Hepatocyte (in vitro differentiated cells): ENCODE results near the gene MTFR2. TPM values are rescaled to one million over a fixed set of nuclear protein-coding genes. Genes with fewer than 3 reads are reported as not detected.
A peak's percentile ranks its signal among the peaks of the same experiment; 100 is the strongest.

ENCODE experiments used
- DNase-seq: peaks from one replicate; pipeline ENCODE4 v3.0.0-alpha.2; 2016; ENCODE audit warnings: low spot score
- H2AFZ ChIP-seq: fragments of 200-600 bp; sonication (generic); 2 replicates; pipeline ENCODE4 v1.6.0; 2016; ENCODE audit warnings: antibody characterized with exemption, mild to moderate bottlenecking
- H3K27ac ChIP-seq: fragments of 200-600 bp; sonication (generic); 2 replicates; pipeline ENCODE4 v1.5.1; 2016; ENCODE audit warnings: mild to moderate bottlenecking
- H3K27me3 ChIP-seq: fragments of 200-600 bp; sonication (generic); 2 replicates; pipeline ENCODE4 v1.6.1; 2016
- H3K36me3 ChIP-seq: fragments of 200-600 bp; sonication (generic); replicated peaks from 2 replicates; pipeline ENCODE4 v1.5.1; 2016; ENCODE audit warnings: low read depth; ENCODE audit not compliant: insufficient read depth
- H3K4me1 ChIP-seq: fragments of 200-600 bp; sonication (generic); 2 replicates; pipeline ENCODE4 v1.5.1; 2016; ENCODE audit warnings: mild to moderate bottlenecking, moderate library complexity; ENCODE audit not compliant: insufficient read depth
- H3K4me2 ChIP-seq: fragments of 200-600 bp; sonication (generic); 2 replicates; pipeline ENCODE4 v1.6.0; 2016
- H3K4me3 ChIP-seq: fragments of 200-600 bp; sonication (generic); 2 replicates; pipeline ENCODE4 v1.5.1; 2016; ENCODE audit warnings: mild to moderate bottlenecking
- H3K79me2 ChIP-seq: fragments of 200-600 bp; sonication (generic); 2 replicates; pipeline ENCODE4 v1.6.0; 2017; ENCODE audit warnings: mild to moderate bottlenecking
- H3K9me2 ChIP-seq: fragments of 200-600 bp; sonication (generic); replicated peaks from 2 replicates; pipeline ENCODE4 v1.6.0; 2017; ENCODE audit warnings: mild to moderate bottlenecking; ENCODE audit not compliant: insufficient read depth
- H3K9me3 ChIP-seq: fragments of 200-600 bp; sonication (generic); 2 replicates; pipeline ENCODE4 v1.5.1; 2016; ENCODE audit warnings: low read depth, mild to moderate bottlenecking
- H4K20me1 ChIP-seq: fragments of 200-600 bp; sonication (generic); 2 replicates; pipeline ENCODE4 v1.6.0; 2016; ENCODE audit warnings: mild to moderate bottlenecking; ENCODE audit not compliant: insufficient read depth, poor library complexity, severe bottlenecking
- EZH2 ChIP-seq: fragments of 200-600 bp; sonication (generic); IDR thresholded peaks from 2 replicates; pipeline ENCODE4 v1.6.1; 2016; ENCODE audit warnings: antibody characterized with exemption, mild to moderate bottlenecking, borderline replicate concordance
- EZH2phosphoT487 ChIP-seq: fragments of 200-600 bp; sonication (generic); IDR thresholded peaks from one replicate; pipeline ENCODE4 v1.6.1; 2018; ENCODE audit warnings: antibody characterized with exemption, mild to moderate bottlenecking, low read depth, moderate library complexity; ENCODE audit not compliant: unreplicated experiment, severe bottlenecking
- WGBS: methylation state at CpG from one replicate; pipeline ENCODE4 v1.1.6; 2016; ENCODE audit warnings: low lambda C conversion rate; ENCODE audit errors: missing lambda C conversion rate; 5-methylcytosine and 5-hydroxymethylcytosine counted together
- polyA plus RNA-seq: library from polyadenylated mRNA; unstranded; fragments of >200 nt; fragmentation: Nextera tagmentation; extraction: Ambion mirVana; gene quantifications from 2 replicates; pipeline ENCODE4 v1.2.1, GENCODE V29; 2016
- total RNA-seq: library from RNA; depleted of rRNA; stranded (reverse); fragments of >200 nt; gene quantifications from 2 replicates; pipeline ENCODE4 v1.2.3, GENCODE V29; 2014
- TF ChIP-seq, protein P1 (sequence below): fragments of 200-600 bp; sonication (generic); IDR thresholded peaks from 2 replicates; pipeline ENCODE4 v1.5.1; 2016; ENCODE audit warnings: antibody characterized with exemption, mild to moderate bottlenecking; ENCODE audit not compliant: poor library complexity

The MTFR2 gene
- total RNA-seq = 0.43 and 2.9 TPM in 2 replicates
- 0.69 and 1.9 TPM in 2 replicates for polyA plus RNA-seq

- no peaks in the 10 kb centered on the region for H3K9me2 ChIP-seq
- H3K27ac ChIP-seq = peak within 1 kb of the TSS; percentile 20
- H3K27me3 ChIP-seq = no peaks in the 10 kb centered on the region
- H4K20me1 ChIP-seq = no peaks in the 10 kb centered on the region
- under 1% methylated on average over 59 of the region's 59 CpGs for WGBS
- H3K4me2 ChIP-seq = peak within 1 kb of the TSS; percentile 81
- H3K4me1 ChIP-seq = no peaks in the 10 kb centered on the region
- H3K9me3 ChIP-seq = no peaks in the 10 kb centered on the region
- peak within 1 kb of the TSS; percentile 38 for H3K4me3 ChIP-seq
- TF ChIP-seq EZH2 = no peak
- TF ChIP-seq, protein P1, sequence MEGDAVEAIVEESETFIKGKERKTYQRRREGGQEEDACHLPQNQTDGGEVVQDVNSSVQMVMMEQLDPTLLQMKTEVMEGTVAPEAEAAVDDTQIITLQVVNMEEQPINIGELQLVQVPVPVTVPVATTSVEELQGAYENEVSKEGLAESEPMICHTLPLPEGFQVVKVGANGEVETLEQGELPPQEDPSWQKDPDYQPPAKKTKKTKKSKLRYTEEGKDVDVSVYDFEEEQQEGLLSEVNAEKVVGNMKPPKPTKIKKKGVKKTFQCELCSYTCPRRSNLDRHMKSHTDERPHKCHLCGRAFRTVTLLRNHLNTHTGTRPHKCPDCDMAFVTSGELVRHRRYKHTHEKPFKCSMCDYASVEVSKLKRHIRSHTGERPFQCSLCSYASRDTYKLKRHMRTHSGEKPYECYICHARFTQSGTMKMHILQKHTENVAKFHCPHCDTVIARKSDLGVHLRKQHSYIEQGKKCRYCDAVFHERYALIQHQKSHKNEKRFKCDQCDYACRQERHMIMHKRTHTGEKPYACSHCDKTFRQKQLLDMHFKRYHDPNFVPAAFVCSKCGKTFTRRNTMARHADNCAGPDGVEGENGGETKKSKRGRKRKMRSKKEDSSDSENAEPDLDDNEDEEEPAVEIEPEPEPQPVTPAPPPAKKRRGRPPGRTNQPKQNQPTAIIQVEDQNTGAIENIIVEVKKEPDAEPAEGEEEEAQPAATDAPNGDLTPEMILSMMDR = no peak
- no peak for TF ChIP-seq EZH2phosphoT487
- no peaks in the 10 kb centered on the region for H3K79me2 ChIP-seq
- no peaks in the 10 kb centered on the region for H3K36me3 ChIP-seq
- peak; percentile 97 for DNase-seq
- H2AFZ ChIP-seq = peak within 1 kb of the TSS; percentile 36
Observed at GRCh38 chr6:136249811-136250685, at the start of gene MTFR2. MTFR2 (minus strand) TSS chr6:136250311; CDS start chr6:136249099, 1,212 bp downstream.

- no peak for DNase-seq
- H3K4me3 ChIP-seq = no peak overlapping the region
- no peak overlapping the region for H3K4me2 ChIP-seq
- H2AFZ ChIP-seq = no peak overlapping the region
- 91% methylated on average over 3 of the region's 3 CpGs for WGBS
- no peak overlapping the region for H3K27ac ChIP-seq
- no peaks in the 10 kb centered on the region for H3K9me3 ChIP-seq
- H3K4me1 ChIP-seq = peaks cover 13% of the 10 kb centered on the region
- no peaks in the 10 kb centered on the region for H3K36me3 ChIP-seq
- no peaks in the 10 kb centered on the region for H3K79me2 ChIP-seq
- no peaks in the 10 kb centered on the region for H4K20me1 ChIP-seq
- no peaks in the 10 kb centered on the region for H3K9me2 ChIP-seq
- TF ChIP-seq EZH2phosphoT487 (no peak), EZH2 (no peak)
- TF ChIP-seq, protein P1 = no peak
- H3K27me3 ChIP-seq = no peaks in the 10 kb centered on the region
Observed at GRCh38 chr6:136294621-136295020, 44.5 kb upstream of the MTFR2 start.

DNA sequence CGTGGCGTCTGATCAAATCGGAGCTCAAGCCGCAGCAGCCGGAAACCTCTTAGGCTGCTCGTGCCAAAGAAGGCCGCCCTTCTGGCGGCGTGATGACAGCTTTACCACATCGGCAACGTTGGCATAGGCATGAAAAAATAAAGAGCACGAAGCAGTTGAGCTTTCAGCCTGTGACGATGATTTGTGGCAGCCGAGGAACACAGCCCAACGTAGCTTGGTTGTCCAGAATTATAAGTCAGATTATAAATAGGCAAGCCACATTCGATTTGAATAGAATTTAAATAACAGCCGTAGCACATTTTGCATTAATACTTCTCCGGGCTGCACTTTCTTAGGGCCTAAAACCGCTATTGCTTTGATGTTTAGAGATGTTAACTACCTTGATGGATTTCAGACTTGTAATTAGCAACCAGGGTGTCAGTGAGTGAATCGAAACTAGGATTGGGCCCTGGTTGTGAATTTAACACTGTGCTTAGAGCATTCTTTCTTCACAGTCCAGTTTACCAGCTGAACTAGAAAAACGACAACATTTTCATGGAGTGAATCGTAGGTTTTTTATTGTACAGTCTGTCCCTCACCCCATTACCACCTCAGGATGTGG, 40.4 kb upstream of the MTFR2 start:
- Histone ChIP-seq H3K4me1 (peaks cover 21% of the 10 kb centered on the region), H3K79me2 (peaks cover 36% of the 10 kb centered on the region), H3K9me3 (no peaks in the 10 kb centered on the region), H3K4me2 (peak overlapping the region; percentile 73), H4K20me1 (peaks cover 36% of the 10 kb centered on the region), H3K36me3 (no peaks in the 10 kb centered on the region), H3K4me3 (peak overlapping the region; percentile 20), H3K27me3 (no peaks in the 10 kb centered on the region), H2AFZ (peak overlapping the region; percentile 72), H3K27ac (peak overlapping the region; percentile 99), H3K9me2 (no peaks in the 10 kb centered on the region)
- peak; percentile 84 for DNase-seq
- no peak for TF ChIP-seq EZH2
- TF ChIP-seq, protein P1 = no peak
- no peak for TF ChIP-seq EZH2phosphoT487
- WGBS = 11% methylated on average over 22 of the region's 22 CpGs
